HG03280 (cell line): ENCODE measurements around the gene STK32A.

Experiments used
- ATAC-seq: cut with Tn5 transposase; IDR thresholded peaks from one replicate; pipeline ENCODE4 v1.9.1; 2021; ENCODE audit warnings: mild to moderate bottlenecking, moderate library complexity; ENCODE audit not compliant: unreplicated experiment

The STK32A gene

DNA sequence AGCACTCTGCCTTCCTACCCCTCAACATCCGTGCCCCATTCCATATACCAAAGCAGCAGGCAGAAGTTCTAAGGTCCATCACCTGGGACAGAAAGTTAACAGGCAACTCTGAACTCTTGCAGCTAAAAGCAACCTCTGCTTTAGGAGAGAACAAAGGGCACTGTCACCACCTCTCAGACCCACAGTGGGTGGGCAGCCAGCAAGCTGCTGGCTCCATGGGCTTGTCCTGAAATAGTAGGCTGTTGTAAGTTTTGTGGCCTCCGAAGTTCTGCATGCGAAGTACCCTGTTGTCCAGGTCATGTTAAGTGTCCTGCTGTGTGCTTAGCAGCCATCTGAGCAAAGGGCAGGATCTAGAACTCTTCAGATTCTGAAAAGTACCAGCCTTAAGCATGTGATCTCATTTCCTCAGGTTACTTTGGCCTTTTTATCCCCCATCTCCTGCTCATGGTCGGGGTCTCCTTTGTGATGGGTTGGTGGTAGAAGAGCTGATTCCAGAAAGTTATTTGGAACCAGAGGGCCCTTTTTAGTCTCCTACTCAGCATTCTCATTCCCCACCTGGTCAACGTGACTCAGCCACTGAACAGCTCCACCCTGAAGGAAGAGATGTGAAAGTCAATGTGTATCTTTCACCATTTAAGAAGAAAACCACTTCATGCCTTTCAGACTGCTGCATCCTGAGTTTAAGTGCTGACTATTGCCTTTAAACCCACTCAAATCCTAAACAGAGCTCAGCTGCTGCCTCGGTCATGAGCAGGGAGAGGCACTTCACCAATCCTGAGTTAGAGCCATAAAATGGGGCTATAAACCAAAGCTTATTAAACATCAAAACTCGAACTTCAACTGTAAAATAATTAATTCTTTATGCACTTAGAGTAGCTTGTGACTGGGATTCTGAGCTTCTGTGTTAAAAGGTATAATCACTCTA lies 153.6 kb downstream of the STK32A start:
- ATAC-seq, result no peak

DNA sequence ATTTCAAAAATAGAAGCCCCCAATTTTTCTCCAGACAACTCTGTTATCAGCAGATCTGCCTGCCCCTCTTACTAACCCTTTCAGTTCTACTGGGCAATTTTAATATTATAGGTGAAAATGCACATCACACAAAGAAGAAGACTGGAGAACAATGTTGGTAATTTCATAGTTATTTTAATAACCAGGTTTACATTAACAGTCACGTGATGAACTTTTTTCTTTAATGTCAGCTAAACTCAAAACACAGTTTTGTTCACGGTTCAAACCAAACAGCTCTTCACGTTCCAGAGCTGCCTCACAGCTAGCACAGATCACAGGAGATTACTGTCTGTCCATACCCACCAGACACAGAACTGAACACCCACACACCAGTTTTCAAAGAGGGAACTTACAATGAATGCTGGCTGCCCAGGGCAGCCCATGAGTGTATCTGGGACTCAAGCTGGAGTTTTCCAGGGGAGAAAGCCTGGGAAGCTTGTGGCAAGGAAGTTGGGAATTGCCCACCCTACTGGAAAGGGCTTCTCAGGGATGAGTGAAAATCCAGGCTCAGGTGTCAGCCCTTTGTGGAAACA lies 155.9 kb downstream of the STK32A start:
- ATAC-seq, result no peak

DNA sequence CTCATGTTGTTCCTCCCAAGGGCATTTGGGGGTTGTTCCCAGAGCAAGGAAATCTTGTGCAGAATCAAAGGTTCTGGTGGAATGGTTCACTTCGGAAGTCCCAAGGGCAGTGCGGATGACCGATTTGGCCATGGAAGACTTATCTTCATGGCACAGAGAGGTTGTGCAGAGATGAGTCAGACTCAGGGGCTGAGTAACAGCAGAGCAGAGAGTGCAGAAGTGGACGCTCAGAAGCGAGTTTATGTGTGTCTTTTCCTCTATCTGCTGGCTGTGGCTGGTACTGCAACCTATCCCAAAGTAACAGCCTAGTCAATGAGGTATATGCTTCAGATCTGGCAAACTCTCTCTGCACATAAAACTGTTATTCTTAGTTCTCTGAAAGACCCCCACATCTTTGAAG lies 157.0 kb downstream of the STK32A start:
- ATAC-seq, result peak; percentile 99

DNA sequence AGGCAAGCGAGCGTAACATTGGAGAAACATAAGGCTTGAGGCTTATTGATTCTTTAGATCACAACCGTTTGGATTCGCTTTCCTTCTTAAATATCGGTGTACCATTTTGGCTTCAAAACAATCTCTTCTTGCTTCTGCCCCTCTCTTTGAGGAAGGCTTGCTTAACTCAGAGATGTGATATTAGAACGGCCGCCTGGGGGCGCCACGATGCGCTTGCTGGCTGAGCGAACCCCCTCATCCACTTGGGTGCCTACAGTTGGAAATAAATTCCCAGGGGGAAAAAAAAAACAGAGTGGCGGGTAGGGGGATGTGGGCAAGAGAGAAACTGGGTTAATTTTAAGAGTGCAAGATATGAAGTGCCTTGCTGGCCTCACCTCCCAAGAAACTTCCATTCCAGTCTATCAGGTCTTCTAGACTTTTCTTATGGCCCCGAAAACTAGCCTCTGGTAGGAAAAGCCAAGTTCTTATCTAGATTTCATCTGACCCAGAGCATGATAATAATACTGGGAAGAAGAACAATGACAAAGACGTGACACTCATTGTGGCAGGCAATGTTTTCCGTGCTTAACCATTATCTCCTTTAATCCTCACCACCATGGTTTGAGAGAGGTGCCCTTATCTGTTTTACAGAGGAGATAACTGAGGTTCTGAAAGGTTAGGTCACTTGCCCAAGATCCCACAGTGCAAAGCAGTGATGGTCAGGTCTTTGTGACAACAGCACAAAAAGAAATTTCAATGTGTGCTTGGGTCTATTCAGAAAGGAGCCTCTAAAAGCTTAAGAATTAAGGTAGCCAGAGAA lies 159.2 kb downstream of the STK32A start:
- ATAC-seq, result no peak

DNA sequence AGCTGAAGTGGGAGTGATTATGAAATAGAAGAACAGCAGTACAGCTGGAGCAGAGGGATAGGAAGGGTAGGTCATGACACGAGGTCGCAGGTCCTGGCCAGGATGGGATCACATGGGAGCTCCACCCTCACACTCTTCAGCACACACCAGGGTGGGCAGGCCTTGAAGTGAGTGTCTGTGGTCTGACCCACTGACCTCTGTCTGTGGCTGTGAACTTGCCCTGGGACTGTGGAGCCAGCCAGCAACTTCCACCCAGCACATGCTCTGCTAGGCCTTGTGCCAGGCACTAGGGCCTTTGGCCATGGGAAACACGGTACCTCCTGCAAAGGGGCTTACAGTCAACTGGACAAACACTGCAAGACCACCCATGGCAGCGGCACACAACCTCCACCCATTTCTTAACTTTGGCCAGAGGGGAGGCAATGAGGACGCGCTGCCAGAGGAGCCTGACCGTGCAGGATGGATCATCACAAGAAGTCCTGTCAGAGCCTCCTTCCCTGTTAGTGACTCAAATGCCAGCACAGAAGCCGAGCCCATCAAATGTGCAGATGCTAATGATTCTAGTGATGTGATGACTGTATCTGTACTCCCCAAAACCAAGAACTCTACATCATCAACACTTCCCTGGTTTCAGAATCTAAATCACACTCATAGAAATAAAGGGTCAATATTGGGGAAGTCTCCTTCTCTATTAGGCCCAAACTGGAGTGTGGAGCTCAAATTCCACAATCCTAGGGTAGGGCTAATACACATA lies 161.4 kb downstream of the STK32A start:
- no peak for ATAC-seq

DNA sequence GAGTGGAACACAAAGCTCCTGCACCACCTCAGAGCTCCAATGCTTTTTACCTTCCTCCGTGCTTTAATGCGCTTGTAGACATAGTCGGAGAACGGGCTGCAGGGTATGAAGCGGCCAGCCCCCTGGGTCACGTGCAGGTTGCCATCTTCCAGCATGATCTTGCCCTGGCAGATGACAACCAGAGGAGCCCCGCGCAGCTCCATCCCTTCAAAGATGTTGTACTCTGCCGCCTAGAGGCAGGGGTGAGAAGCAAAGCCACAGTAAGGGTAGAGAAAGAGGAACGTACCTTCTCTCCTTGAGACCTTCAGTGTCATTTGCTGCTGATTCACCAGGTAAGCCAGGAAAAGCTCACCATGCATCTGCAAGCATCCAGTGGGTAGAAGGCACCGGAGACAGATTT lies 162.8 kb downstream of the STK32A start:
- no peak for ATAC-seq

DNA sequence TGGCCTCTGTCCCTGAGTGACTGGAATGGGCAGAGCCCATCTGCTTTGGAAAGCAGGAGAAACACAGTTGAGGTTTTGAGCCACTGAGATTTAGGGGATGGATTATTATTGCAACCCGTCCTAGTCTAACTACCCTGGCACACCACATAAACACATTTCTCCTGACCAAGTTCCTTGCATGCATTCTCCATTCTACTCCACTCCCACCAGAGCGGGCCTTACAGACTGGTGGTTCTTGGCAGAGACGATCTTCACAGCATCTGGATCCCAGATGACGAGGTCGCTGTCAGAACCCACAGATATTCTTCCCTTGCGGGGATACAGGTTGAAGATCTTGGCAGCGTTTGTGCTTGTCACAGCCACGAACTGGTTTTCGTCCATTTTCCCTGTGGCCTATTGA lies 164.0 kb downstream of the STK32A start:
- no peak for ATAC-seq

DNA sequence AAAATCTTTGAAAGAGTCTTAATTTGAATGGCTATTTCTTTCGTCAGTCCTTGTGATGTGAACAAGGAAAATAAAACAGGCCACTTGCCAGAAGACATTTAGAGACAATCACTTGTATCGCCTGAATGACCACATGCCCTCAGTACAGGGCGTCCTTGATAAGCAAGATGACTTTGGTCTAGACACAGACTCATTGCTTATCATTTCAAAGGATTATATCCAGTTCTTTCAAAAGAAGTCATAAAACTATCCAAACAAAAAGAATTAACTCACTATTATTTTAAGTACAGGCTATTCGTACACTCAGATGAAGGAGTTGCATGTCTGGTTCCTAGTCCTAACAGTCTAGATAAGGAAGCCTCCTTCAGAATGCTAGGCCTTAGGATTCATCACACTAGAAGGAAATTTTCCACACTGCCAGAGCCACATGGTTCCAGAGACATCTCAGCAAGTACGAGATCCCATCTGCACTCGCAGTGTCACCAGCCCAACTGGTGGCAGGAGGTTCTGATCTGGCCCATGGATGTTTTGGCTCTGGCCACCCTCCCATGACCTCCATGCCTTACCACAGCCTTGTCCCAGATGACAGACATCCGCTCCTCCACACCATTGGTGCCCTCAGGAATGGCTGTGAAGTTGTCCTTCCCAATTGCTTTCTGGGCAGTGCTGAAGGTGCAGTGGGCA lies 165.4 kb downstream of the STK32A start:
- ATAC-seq, result no peak

DNA sequence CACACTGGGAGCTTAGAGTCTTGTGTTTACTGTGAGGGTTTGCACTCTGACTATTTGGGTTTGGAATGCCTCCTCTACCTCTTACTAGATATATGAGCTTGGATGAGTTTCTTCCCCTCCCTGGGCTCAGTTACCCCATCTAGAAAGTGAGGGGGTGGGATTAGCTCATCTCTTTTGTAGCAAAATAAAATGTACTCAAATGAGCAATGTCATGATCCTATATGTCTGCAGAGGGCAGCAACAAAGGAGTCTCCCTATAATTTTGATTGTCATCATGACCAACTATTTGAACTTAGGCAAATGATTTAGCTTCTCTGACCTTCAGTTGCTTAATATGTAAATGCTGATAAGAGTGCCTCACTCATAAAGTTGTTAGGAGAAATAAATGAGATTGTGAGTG lies 166.1 kb downstream of the STK32A start:
- no peak for ATAC-seq

DNA sequence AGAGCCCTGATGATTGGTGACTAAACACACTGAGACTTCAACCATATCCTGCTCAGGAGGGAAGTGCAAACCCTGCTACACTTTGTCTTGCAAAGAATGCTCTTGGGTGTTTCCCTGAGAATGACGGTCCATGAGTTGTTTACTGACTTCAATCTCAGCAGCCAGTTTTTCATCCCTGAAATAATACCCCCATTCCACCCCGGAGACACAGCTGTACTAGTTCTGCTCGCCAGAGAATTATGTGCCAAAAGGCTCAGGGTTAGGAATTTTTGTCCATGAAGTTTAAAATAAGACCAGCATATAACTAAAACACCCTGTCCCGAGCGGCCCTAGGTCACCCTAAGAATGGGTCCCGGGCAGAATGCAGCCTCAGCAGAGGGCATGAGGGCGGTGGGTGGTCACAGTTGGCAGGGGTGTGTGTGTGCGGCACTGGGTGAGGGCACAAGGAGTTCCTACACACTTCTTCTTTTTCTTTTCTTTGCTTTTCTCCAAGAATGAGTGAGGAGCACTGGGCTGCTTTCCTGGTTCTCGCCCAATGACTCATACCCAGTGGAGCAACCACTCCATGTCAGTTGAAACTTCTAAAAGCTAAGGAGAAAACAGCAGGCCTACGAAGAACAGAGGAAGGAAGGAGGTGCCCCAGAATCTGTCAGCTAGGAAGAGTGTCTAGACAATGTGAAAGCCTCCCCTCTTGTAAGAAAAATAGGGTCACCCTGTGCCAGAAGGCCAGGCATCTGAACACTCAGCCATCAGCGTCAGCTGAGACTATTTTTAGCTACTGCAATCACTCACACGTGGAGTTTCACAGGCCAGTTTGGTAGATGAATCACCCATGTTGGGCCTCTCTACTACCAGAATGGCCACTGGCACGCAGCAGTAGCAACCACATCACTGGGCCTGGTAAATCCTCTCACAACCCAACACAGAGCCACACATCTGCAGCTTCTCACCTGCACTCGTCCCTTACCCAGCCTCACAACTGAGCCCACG lies 169.1 kb downstream of the STK32A start:
- peak; percentile 94 for ATAC-seq

DNA sequence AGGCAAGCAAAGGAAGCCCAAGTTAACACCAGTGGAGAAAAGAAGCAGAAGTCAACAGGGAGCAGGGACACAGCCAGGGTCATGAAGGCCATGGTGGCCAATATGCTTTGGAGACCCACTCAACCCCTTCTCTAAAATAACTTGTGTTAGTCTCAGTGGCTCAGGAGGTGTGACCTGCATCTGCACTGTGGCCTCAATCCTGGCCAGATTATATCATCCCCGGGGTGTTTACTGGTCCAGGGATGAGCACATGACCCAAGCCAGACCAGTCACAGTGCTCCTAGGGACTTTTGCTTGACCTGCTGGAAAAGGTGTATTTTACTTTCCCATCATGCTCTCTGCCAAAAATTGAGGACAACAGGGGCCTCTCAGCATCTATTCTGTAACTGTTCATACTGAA lies 169.9 kb downstream of the STK32A start:
- ATAC-seq, result peak; percentile 16

DNA sequence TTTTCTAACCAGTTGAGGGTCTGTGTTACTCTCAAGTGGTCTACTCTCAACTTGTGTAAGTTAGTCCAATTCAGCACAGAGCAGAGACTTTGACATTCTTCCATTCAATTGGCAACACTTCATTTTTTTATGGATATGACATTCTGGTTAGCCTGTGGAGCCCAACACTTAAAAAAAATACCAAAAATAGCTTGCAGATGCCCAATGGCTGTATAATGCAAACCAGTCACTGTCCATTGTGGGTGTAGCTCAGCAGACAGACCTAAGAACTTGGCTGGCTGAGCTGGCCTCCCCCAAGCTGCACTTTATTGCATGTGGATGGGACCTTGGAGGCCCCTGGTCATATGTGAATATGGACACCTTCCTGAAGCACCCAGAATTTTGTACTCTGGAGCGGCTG lies 171.8 kb downstream of the STK32A start:
- no peak for ATAC-seq

DNA sequence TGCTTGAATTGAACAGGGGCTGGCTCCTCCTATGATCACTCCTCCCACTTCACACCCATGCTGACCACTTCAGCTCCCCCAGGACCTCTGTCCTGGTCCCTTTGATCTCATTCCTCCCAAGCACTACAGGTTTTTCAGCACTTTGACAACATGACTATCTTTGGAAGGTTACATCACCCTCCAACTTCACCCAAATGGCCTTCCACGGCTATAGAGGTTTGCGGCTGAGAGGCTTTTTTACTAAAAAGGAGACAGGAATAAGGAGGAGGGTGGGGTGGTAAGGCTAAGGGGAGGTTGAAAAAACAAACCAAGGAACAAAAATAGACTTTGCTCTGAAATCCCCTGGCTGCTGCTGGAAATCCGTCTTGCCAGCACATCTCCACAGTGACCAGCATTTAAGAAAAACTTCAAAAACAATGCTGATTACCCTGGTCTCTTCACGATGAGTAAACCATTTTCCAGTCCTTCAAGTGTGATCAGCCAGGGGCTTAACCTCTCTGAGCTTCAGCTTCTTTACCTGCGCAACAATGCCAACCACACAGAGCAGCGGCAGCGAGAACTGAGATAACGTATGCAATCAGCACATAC lies 172.4 kb downstream of the STK32A start:
- no peak for ATAC-seq

DNA sequence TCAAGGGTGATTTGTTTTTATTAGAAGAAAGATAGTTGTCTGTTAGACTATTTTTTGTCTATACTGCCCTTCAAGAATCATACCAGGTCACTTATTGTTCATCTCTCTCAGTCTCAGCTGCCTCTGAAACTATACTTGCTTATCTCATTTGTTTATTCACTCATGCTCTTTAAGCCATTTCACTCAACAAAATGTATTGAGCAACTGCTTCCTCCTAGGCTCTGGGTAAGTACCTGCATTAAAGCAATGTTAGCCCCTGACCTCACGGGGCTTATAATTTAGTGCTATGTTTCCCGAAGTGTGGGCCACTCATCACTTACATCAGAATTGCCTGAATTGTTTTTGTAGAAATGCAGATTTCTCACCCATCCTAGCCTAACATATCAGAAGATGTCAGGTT lies 174.2 kb downstream of the STK32A start:
- no peak for ATAC-seq

DNA sequence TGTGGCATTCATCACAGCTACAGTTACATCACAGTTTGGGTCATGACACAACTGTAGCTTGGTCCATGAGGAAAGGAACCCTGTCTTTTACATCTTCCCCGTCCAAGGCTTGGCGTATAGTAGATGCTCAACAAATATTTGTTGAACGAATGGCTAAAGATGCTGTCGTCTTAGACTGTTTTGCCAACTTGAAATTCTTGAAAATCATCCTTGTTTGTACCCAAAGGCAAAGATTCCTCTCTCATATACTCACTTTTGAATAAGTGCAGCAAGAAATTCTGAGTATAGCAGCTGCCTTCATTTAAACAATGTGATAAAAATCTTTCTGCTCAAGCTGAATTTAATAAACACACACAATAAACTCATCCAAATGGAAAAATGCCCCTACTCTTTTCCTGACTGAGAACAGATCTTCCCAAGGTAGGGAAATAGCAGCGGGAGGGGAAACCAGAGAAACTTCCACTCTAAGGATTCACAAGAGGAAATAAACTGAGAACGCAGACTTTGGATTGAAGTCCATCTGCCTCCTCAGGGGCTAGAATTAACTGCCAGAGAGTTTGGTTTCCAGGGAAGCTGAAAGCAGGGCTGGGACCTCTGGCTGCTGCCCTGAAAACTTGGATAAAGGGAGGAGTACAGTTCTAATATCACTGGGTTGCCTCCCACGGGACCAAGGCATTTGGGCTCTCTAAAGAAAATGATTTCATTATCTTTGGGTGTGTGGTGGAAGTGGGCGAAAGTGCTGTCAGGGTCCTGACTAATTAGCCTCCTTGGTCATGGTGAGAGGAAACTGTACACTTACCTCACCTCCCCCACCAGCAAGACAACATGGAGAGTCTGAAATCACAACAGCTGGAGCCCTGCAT lies 175.9 kb downstream of the STK32A start:
- ATAC-seq, result no peak

DNA sequence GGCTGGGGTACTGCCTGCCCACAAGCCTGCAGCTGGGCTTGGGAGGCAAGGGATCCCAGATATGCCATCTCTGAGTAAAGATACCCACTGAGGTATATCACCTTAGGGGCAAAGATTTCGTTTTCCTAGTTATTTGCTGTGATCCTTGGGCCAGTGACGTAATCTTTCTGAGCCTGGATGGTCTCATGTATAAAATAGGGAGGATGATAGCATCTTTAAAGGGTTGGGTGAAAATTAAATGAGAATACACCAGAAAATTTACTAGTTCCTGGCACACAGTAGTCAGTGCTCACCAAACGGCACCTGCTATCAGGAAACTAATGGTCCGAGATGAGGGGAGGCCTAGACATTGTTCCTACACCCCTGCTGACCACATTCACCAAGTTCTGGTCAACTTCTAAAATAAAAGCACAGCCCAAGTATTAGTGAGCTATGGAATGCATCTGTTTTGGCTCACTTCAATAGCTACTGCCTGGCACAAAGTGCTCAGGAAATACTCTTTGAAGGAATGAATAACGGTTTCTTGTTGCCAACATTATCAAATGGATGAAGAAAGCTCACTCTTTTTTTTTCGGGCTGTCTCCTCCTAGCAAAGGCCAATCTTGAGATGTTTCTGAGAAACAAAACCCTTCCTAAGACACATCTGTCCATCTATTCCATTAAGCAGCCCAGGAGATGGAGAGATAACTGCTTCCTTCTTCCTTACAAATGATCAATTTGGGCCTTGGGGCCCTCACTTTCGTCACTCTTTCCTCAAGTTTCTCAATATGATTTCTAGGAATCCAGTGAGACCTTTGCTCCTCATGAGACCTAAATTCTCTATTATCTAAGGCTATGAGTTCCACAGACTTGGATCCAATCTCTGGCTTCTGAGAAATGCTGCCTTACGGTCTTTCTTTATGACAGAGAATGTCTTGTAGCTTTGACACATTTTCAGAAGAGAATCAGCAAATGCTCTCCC lies 176.8 kb downstream of the STK32A start:
- no peak for ATAC-seq

DNA sequence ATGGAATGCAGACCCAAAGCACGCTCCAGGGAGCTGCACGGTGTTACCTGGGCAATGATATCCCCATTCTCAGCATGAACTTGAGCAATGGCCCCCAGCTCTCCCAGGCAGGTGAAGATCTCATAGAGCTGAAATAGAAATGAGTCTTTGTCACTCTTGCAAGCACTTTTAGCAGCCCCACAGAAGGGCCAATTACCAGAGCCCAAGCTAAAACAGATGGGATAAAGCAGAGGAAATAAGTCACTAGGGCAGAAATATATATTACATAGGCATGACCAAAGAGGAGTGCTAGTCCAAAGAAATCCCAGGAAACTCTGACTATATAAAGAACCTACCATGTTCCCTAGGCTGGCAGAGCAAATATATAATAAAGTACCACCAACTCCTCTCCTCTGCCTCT lies 177.7 kb downstream of the STK32A start:
- no peak for ATAC-seq
